HG02759 (cell line): ENCODE results near the gene LAMA5.

ENCODE experiments used
- ATAC-seq: cut with Tn5 transposase; IDR thresholded peaks from one replicate; pipeline ENCODE4 v1.9.1; 2021; ENCODE audit warnings: mild to moderate bottlenecking, moderate library complexity; ENCODE audit not compliant: unreplicated experiment

LAMA5 gene

DNA sequence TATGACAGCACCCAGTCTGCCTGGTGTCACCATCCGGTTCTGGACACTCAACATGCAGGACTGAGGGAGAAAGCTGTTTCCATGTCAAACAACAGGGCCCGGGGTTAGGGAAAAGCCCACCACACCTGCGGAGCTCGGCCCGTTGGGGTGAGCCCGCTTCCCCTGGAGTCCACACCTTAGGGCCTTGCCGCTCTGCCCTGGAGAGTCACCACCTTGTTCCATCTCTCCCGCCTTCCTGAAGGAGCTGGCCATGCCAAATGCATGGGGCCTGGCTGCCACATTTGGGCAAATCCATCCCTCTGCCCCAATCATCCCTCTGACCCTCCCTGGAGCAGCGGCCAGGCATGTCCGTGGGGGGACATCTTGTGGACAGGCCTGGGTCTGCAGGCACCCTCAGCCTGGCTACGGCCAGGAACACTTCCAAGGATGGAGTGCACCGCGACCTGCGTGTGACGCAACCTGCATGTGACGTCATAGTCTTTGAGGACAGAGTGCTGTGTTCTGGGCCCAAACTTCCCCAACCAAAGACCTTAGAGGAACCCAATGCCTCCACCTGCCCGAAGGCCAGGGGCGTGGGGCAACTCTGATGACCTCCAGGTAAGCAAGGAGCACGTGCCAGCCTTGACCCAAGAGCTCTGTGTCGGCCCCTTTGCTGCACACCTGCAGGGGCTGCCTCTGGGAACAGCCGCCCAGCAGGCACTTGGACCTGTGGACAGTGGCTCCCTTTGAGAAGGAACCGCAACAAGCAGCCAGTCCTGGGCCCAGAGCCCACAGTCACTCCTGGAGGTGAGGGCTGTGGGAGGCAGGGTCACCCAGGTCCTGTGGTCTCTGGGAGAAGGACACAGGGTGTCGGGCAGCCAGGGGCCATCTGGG, 38.2 kb upstream of the LAMA5 start:
- no peak for ATAC-seq

DNA sequence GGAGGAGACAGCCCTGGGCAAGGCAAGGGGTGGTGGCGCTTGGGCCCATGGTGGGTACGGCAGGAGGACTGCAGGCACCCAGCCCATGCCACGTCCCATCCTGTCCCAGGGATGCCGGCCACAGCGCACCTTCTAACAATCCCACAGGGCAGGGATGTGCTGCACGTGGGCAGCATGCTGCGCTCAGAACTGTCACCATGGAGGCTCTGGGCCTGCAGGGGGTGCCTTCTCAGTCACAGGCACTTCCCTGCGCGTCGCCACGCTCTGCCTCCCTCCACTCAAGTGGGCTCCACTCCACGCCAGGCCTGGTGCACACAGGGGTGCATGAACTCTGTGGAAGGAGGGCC, 37.6 kb upstream of the LAMA5 start:
- ATAC-seq: no peak

DNA sequence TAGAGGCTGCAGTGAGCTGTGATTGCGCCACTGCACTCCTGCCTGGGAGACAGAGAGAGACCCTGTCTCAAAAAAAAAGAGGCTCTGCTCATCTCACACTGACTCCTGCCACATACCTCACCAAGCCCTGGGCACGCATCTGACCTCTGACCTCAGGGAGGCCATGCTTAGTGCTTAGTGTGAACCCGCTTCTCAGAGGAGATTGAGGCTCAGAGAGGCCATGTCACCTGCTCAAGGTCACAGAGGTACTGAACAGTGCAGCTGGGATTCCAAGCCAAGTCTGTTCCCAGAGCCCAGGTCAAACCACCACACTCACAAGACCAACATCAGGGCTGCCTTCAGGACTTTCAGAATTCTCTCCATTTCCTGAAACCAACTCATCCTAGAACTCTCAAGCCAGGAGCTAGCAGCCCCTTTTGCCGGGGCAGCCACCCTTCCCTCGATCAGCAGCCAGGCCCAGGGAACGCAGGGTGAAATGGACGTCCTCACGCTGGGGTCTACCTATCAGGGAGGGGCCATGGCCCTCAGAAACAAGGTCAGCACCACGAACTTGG, 37.1 kb upstream of the LAMA5 start:
- ATAC-seq: no peak

DNA sequence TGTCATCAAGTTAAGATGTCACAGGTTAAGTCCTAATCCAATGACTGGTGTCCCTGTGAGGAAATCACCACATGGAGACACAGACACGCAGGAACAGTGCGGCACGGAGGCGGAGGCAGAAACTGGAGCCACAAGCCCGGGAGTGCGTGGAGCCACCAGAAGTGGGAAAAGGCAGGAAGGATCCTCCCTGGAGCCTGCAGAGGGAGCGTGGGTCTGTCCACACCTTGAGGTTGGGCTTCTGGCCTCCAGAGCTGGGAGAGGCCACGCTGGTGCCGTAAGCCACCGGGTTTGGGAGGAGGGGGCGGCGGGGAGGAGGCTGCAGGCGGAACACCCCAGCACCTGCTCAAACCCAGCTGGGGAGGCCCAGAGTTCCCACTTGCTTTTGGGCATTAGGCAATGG, 36.2 kb upstream of the LAMA5 start:
- no peak for ATAC-seq

DNA sequence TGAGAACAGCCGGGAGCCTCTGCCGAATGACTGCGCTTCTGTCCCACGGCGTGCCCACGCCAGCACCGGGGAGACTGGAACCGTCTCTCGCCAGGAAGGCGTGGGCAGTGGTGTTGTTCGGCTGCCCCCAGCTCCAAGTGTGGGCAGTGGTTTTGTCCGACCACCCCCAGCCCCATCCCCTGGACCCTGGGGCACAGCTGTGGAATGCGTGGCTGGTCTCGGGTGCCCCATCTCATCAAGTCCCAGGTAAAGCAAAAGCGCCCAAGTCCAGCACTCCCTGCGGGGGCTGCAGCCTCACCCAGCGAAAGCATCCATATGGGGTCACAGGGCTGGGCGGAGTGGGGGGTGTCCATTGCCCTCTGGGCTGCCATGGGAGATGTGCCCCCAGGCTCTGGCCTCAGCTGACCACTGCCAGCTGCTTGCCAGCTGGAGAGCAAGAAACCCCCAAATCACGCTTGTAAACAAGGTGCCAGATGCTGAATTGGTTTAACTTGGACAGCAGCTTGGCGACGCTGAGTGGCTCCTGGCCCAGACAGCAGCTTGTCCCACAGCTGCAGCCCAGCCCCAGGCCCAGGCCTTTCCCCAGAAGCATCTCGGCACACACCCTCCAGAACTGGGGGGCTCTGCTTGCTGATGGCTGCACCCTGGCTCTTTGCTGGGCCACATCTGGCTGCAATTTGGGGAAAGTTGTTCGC, 35.5 kb upstream of the LAMA5 start:
- ATAC-seq: no peak

DNA sequence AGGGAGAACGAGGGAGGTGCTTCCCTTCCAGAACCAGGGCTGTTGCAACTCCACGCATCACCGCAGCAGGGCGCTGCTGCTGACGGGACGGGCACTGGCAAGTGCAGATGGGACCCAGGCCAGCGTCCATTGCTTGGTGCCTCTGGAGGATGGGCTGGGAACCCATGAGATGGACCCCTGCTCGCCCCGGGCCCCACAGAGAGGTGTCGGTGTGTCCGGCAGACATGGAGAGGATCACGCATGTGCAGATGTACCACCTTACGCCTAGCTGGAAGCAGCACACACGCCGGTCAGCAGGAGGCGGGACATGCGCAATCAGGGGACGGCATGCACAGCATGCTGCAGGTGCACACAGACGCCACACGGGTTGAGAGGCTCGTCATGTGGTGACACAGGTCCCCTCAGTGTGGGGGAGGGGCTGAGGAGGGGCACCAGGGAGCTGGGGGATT, 34.2 kb upstream of the LAMA5 start:
- no peak for ATAC-seq

DNA sequence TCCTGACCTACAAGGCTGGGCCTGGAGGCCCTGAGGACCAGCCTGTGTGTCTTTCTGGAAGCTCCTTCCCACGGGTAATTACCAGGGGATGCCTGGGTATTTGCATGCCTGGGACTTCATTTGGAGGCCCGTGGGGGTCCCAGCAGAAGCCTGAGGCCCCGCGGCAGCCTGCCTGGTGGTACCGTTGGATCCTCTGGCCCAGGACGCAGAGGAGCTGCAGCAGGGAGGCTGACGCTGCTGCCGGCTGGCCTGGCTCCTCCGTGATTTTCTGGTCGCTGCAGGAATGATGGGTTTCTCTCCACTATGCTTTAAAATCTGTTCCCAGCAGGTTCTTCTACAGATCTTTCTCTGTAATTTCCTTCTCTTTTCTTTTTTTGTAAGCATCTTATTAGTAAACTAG, 33.4 kb upstream of the LAMA5 start:
- ATAC-seq: no peak

DNA sequence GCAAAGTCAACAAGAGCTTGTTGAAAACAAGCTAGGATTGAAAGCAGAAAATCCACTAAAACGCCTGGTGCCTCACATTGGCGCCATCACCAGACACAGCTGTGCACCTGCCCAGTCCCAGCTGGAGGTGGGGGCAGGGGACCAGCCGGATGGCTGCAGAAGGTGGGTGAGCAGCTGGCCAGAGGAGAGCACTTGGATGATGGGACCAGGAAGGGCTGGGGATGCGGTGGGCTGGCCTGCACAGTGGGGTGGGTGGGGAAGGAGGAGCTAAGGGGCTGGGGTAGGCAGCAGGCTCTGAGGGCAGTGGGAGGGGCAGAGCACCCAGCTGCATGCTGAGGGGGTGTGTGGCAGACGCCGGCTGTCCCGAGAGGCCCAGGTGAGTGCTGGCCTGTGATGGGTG, 32.9 kb upstream of the LAMA5 start:
- no peak for ATAC-seq

DNA sequence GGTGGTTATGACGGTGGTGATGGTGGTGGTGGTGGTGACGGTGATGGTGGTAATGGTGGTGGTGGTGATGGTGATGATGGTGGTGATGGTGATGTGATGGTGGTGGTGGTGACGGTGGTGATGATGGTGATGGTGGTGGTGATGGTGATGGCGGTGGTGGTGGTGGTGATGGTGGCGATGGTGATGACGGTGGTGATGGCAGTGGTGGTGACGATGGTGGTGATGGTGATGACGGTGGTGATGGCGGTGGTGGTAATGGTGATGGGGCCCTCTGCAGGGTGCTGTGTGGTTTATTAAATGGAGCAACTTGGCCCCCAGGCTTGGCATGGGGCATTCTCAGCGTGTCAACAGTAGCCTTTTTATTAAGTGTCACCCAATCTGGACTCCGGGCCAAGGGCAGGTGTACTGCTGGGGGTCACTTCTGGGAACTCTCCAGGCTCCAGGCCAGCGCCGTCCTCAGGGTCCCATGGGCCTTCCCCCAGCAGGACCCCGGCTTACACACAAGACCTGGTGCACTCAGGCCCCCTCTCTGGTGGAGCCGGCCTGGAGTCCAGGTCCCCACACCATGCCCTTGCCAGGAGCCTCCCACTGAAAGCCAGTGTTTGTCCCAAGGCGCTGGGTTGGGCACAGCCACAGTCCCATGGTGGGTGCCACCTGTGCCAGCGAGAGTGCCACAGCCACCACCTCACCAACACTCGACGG, 31.2 kb upstream of the LAMA5 start:
- ATAC-seq: no peak

DNA sequence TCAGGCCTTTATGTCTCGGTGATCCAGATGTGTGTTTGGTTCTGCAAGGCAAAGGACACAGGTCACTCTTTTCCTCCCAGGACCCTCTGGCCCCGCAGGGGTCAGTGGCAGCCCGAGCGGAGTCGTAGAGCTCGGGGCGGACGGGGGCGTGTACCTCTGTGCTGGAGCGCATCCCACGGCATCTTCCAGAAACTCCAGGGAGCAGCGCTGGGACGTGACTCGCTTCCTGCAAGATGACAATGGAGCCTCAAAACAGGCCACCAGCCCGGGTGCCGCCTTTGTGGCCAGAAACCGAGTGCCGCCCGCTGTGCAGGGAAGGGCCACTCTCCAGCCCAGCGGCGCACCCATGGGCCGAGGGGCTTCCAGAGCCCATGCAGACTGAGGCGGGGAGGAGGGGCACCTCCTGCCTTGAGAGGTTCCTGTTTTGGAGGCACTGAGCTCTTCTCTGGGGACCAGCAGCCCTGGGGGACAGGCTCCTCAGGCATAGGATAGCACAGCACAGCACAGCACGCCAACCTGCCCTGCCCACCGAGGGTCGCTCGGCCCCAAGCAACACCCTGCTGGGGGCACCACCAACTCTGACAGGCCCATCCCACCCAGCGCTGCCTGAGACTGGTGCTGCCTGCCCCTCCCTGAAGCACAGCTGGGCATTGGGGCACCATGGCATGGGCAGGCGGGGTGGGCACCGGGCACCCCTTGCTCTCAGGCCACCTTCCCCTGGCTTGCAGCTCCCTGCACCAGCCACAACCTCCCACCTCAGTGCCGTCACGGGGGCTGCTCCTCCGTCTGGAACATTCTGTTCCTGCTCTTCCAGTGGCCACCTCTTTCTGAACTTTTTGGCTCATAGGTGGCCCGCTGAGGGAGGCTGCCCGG, 29.5 kb upstream of the LAMA5 start:
- no peak for ATAC-seq

DNA sequence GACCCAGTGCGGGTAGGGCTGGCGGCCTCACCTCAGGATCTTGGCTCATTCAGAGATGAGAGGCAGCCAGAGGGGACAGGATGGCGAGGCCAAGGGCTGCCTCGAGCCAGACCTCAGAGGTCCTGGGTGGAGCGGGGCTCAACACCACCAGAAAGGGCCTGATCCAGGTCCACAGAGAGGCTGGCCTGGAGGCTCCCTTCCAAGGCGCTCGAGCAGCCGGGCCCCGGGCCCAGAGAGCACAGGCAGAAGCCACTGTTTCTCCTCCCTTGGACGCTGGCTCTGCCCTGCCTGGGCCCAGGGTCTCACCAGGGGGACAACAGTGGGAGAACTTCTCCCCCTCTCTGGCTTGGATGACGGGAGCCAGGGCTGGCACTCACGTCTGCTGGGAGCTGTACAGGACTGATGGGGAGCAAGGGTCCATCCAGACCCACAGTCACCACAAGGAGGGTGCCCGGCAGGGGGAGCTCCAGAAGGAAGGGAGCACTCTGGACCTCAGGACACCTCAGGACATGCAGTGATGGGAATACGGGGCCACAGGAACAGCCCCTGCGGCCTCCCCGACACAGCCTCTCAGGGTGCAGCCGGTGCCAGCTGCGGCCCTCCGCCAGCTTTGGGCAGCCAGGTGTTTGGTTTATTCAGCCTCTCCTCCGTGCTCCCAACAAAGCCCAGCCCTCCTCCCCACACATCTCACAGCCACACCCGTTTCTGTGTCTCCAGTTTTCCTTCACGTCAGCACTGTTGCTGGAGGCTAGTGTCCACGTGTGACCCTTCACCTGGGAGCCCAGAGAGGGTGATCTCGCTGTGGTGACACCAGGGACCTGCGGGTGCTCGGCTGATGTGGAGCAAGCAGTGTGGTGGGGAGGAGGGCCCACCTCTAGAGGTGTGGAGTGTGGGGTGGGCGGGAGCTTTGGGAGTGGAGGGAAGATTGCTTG, 28.5 kb upstream of the LAMA5 start:
- no peak for ATAC-seq

DNA sequence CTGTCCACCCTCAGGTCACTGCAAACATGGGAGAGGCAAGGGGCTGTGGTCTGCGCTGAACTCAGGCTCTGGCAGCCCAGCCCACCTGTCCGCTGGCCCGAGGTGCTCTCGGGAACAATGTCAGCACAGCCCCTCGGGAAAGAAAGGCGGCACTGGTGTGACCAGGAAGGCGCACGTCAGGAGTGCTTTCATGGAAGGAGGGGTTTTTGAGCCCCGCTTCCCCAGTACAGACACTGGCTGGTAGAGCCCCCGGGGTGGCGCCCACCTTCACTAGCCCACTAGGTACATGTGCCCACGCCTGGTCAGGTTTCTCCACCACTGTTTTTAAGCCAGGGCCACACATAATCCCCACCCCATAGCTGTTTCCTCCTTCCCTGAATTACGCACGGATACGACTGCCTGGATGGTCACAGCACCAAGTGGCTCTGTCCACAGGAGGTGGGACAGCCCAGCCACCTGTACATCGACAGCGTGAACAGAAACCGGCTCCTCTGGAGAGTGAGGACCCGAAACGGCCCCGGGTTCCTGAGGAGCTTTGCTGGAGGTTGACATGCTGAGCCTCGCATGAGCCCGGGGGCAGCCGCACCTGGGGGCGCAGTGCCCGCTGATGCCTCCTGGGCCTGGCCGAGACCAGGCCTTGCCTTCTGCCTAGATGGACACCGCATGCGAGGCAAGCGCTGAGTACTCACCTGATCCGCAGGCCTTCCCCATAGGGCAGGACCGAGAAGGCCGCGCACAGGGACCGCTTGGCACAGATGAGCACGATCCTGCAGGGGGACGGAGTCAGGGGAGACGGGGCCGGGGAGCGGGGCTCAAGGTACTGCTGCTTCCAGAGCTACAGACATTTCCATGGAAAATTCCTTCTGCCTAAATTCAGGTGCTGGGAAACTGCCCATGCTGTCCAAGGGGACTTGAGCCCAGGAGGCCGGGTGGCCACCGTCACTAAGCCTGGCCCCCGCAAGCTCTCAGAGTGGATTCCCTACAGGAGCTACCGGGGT, 27.4 kb upstream of the LAMA5 start:
- no peak for ATAC-seq

DNA sequence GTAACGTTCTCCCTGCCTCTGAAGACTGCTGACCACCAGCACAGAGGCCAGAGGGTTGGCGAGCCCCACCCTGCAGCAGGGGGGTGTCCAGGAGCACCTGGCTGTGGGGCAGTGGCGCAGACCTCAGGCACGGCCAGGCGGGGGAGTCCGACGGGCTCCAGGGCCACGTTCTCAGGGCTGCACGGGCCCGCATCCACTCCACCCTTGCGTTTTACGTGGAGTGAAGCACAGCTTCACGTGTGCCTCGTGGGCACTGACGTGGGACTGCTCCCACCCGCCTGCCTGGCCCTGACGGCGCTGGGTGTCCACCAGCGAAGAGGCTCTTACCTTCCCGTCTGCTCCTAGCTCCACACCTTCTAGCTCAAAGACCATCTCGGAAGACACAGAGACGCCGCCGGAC, 26.7 kb upstream of the LAMA5 start:
- no peak for ATAC-seq

DNA sequence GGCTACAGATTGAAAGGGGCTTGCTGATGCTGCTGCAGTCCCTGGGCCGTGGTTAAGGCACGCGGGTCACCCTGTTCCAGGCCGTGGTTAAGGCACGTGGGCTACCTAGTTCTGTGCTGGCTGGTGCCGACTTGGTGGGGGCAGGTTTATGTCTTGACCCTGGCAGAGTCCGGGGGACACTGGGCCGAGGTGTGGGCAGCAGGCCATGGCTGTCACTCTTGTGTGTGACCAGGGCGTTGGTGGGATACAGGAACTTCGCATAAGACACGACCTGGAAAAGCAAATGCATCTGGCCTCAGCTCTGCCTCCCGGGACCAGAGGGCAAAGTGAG, 26.2 kb upstream of the LAMA5 start:
- no peak for ATAC-seq

DNA sequence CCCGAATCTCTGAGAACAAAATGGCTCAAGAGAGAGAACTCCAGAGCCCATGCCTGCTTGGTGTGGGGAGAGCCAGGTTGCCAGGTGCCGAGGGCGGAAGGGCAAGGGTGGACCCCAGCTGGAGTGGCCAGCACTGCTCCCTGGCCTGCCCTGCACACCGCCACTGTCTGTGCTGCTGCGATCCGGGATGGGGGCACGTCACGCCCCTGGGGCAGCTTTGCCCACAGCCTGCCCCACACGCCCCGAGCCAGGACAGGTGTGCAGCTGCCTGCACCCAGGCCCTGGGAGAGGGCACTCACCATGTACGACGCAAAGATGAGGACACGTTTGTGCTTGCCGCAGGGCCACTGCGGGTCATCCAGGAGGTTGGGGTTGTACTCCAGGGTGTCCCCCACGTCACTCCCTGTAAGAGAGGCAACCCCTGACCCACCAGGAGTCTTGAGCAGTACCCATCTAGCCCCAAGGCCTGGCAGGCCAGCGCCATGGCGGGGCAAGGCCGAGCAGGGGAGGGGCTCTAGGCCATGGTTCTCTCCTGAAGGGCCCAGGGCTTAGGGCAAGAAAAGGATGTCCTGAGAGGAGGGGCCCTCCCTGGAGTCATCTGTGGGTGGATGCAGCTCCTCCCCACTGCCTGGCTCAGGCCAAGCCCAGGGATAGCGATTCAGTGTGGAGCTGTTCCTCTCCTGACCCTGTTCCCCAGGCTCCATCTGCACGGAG, 25.7 kb upstream of the LAMA5 start:
- ATAC-seq: no peak

DNA sequence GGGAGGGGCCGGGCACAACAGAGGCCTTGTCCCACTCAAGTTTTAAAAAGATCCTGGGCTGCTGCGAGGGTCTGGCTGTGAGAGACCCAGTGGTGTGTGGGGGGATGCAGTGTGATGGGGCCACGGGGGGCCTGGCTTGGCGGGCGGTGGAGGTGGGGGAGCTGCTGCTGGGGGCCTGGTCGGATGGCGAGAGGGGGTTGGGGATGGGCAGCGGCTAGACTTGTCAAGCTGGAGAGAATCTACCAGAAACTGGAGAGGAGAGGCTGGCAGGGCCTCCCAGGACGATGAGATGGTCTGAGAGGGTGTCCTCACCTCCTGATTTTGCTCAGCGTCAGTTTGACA, 24.9 kb upstream of the LAMA5 start:
- ATAC-seq: no peak

DNA sequence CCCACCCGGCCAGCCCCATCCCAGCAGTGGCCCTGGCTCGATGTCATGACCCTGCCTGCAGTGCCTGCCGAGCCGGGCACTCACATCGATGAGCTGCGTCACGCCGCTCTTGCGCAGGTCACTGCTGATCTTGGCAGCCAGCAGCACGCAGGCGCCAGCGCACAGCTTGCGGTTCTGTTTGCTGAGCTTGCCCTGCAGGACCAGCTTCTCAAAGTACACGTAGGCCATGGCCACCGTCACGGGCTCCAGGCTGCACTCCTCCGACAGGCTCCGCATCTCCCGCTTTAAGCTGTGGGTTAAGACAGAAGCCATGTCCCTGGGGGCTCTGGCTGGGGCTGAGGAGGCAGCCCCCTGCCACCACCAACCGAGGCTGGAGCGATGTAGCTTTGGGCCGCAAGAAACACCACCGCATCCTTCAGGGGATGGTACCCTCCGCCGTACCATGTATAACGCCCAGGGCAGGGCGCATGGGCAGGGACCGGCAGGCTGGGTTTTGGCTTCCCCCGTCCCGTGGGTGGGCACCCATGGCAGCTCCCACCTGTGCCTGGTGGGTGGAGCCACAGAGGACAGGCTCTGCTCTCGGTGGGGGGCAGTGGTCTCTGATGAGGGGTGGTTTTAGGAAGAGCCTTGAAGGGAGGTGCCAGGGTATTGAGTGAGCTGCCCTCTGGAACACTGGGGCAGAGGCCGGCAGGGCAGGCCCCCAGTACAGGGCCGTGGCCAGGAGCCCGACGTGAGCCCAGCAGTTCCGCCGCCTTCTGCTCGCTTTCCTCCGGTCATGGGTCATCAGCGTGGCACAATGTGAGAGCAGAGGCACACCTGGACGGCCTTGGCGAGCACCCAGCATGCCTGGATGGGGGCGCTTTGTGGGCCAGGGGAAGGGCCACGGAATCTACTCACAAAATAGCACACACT, 24.3 kb upstream of the LAMA5 start:
- ATAC-seq: no peak
